ENCODE data around the gene JSRP1.

JSRP1 gene

DNA sequence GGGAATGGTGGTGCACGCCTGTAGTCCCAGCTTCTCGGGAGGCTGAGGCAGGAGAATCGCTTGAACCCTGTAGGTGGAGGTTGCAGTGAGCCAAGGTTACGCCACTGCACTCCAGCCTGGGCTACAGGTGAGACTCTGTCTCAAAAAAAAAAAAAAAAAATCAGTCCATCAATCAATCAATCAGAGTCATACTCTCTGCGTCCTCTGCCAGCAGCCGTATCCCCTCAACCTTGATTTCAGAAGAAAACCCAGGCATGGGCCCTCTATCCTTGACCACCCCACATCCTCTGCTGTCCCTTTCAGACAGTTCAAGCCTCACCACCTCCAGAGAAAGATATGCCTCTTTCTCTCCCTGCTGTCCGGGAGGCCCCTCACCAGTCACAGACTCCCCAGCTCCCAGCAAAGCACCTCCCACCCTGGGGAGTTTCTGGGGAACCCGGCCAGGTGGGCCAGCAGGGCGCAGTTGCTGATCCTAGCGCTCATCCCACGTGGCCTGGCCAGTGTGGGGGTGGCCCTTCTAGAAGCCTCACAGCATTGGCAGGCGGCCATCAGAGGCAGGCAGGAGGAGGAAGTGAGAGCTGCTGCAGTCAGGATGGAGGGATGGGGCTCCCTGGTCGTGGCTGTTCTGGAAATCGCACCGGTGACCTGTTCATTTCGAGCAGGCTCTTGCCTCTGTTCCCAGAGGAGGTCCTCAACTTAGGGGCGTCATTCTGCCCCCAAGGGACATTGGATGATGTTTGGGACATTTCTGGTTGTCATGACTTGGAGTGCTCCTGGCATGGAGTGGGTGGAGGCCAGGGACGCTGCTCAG lies 10.2 kb upstream of the JSRP1 start:
- DNase-seq (ENCODE audit: low spot score), result peak; percentile 71

DNA sequence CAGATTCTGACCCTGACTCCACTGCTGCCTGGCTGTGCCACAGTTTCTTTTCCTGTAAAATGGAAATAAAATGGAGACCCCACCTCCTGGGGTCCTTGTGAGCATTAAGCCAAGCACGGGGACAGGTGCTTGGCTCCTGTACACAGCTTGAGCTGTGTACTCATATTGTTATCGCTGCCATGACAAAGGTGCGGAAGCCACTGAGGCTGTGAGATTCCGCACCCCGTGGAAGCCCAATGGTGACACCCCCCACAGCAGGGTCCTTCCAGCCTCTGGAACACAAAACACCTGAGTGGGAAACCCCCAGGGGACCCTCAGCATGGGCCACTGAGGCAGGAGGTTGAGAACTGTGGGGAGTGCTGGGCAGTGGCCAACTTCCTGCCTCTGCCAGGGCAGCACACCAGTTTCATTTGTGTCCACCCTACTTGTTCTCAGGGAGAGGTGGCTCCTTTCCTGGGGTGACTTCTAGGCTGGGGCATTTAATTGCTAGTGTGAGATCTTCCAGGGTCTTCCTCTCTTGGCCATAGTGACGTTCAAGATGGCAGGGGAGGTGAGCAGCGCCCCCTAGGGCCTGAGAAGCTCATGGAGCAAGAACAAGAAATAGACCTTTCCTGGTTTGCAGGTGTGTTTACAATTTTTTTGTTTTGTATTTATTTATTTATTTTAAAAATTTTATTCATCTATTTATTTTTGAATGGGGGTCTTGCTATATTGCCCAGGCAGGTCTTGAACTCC lies 5.4 kb upstream of the JSRP1 start:
- DNase-seq (ENCODE audit: low spot score), result peak; percentile 31

DNA sequence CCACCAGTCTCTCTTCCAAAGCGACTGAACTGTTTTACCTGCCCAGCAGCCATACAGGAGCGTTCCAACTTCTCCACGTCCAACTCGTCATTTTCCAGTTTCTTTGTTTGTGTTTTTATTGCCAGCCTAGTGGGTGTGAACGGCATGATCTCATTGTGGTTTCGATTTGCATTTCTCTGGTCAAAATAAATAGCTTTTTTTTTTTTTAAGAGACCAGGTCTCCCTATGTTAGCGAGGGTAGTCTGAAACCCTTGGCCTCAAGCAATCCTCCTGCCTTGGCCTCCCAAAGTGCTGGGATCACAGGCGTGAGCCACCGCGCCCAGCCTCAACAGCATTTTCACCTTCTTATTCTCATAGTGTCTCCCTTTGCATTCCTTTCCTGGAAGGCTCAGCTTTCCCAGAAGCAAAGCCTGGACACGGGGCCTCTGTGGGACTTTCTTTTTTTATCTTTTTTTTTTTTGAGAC lies 4.2 kb upstream of the JSRP1 start:
- no peak for DNase-seq (ENCODE audit: low spot score)

DNA sequence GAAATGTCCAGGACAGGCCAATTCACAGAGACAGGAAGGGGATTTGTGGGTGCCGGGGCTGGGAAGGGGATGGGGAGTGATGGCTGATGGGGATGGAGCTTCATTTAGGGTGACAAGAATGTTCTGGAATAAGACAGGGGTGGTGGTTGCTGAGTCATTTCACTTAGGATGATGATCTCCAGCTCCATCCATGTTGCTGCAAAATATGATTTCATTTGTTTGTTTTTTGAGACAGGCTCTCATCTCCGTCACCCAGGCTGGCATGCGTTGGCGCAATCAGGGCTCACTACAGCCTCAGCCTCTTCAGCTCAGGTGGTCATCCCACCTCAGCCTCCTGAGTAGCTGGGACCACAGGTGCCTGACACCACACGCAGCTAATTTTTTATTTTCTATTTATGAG lies 3.1 kb upstream of the JSRP1 start:
- DNase-seq (ENCODE audit: low spot score), result no peak

DNA sequence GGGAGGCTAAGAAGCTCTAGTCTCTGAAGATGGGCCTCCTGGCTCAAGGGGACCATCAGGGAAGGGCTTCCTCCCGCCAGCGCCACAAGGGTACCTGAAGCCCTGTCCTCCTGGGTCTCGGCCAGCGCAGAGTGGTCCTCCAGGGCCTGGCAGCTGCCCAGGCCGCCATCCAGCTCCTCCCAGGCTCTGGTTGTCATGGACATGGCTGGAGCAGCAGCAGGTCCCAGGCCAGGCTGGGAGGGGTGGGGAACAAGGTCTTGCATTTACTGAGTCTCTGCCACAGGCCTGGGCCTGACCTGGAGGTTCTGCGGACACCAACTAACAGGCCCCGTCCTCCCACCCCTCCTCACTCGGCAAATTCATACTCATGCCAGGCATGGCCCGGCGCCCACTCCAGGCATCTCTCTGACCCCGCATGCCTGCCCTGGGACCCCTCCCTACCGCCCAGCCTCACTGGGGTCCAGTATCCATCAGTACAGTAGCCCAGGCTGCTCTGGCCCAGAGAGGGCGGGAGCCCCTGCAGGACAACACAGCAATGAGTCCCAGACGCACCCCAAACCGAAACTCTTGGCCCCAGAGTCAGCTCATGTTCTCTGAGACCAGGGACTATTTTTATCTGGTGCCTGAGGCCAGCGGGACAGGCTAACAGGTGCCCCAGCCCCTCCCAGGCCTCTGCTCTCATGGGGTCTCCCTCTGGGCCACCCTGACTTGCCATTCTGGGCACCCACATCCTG lies 938 bp downstream of the JSRP1 start:
- no peak for DNase-seq (ENCODE audit: low spot score)

DNA sequence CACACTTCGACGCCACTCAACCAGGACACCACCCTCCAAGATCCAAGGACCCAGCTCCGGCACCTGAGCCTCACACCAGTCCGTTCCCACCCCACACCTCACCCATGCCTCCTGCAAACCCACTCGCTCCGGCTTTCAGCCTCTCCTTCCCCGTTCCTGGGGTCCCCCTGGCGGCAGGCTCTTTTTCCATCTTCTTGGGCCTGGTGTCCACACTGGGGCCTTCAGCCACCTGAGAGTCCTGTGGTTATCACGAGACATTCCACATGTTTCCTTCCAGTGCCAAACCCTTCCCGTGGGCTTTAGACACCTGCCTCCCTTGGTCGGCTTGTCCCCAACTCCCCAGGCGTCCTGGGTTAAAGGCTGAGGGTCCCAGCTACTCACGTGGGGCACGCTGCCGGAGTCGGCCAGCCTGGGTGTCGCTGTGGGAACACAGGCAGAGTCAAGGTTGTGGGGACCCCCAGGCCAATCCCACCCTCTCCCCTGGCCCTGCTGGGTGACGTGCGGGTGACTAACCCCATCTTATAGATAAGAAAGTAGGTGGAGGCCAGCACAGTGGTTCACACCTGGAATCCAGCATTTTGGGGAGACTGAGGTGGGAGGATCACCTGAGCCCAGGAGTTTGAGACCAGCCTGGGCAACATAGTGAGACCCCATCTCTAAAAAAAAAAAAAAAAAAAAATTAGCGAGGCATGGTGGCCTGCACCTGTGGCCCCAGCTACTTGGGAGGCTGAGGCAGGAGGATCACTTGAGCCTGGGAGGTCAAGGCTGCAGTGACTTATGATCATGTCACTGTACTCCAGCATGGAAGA lies 1.9 kb downstream of the JSRP1 start:
- no peak for DNase-seq (ENCODE audit: low spot score)

DNA sequence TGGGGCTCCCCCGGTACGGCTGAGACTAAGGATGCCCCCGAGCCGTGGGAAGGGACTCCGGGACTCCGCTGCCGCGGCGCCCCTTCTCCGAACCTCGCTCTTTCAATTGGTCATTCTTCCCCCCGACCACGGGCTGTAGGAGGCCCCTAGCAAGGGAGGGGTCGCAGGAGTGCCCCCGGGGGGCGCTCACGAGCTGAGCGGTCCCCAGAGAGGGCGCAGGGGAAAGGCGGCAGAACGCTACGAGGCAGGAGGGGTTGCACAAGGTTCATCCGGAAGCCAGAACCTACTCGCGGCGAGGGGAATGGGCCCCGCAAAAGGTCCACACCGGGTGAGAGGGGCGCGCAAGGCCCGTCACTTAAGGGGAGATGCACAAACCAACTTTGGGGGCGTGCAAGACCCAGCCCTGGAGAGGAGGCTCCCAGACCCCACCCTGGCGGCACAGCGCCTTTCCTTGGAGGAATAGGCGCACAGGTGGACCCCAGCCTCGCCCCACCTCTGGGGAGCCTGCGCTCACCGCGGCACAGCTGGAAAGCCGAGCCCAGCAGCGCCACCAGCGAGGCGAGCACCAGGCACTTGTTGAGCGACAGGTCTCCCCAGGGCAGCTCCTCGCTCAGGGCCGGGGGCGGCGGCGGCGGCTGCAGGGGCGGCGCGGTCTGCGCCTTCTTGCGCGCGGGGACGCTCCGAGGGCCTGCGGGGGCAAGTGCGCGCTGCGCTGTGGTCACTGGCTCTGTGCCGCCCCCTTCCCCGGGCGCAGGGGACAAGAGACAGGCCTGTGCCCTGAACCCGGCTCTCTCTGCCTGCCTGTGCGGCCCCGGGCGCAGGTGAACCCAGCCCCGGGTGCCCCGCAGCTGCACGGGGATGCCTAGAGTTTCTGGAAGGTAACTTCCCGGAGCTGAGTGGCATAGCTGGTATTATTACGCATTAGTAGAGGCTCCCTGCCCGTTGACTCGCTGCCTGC lies 2.8 kb downstream of the JSRP1 start:
- DNase-seq (ENCODE audit: low spot score), result no peak

DNA sequence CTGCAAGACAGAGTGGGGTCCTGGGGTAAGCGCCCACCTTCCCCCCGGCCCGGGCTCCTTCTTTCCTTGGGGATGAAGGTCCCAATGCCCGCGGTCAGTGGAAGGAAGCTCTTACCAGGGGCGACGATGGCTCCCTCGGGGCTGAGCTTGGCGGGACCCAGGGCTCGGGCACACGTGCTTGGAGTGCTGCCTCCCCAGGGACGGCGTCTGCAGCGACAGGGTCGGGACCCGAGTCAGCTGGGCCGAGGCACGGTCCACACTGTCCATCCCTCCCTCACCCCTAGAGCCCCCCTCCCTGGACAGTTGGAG lies 3.5 kb downstream of the JSRP1 start:
- DNase-seq (ENCODE audit: low spot score), result no peak

DNA sequence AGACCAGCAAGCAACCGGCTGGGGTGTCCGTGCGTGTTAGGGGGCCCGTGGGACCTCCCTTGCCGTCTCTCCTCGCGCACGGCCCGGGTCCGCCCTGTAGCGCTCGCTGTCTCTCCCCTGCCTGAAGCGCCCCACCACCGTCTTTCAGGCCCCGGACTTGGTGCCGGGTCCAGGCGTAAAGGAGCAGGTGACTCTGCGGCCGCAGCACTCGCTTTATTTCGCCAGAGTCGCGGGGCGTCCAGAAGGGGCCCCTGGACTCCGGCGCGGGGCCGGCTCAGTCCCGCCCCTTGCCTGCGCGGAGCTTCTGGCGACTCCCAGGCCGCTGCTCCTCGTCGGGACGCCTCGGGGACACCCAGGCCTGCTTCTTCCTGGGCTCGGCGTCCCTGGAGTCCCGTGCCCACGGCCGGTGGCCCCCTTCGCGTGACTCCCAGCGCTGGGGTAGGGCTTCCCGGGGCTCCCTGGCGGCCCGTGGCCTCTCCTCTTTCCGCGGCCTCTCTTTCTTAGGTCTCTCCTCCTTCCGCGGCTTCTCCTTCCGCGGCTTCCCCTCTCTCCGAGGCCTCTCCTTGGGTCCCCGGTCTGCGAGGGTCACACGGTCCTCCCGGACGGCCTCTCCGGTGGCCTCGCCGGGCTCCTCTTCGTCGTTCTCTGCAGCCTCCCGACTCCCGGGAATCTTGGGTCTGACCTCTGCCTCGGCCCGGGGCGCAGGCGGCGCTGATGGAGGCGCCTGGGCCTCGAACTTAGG lies 4.0 kb downstream of the JSRP1 start:
- no peak for DNase-seq (ENCODE audit: low spot score)

DNA sequence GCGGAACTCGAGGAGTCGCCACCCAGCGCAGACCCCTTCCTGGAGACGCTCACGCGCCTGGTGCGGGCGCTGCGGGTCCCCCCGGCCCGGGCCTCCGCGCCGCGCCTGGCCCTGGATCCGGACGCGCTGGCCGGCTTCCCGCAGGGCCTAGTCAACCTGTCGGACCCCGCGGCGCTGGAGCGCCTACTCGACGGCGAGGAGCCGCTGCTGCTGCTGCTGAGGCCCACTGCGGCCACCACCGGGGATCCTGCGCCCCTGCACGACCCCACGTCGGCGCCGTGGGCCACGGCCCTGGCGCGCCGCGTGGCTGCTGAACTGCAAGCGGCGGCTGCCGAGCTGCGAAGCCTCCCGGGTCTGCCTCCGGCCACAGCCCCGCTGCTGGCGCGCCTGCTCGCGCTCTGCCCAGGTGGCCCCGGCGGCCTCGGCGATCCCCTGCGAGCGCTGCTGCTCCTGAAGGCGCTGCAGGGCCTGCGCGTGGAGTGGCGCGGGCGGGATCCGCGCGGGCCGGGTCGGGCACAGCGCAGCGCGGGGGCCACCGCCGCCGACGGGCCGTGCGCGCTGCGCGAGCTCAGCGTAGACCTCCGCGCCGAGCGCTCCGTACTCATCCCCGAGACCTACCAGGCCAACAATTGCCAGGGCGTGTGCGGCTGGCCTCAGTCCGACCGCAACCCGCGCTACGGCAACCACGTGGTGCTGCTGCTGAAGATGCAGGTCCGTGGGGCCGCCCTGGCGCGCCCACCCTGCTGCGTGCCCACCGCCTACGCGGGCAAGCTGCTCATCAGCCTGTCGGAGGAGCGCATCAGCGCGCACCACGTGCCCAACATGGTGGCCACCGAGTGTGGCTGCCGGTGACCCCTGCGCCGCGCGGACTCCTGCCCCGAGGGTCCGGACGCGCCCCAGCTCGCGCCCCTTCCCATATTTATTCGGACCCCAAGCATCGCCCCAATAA lies 4.8 kb downstream of the JSRP1 start:
- no peak for DNase-seq (ENCODE audit: low spot score)

DNA sequence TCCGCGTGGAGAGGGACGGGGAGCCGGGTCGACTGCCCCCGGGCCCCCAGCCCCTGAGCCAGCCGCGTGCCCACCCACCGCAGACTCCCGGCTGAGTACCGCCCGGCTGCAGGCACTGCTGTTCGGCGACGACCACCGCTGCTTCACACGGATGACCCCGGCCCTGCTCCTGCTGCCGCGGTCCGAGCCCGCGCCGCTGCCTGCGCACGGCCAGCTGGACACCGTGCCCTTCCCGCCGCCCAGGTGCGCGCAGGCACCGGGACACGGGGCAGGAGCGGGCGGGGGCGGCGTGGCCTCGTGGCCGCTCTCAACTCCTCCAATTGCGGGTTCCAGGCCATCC lies 5.5 kb downstream of the JSRP1 start:
- DNase-seq (ENCODE audit: low spot score), result no peak

DNA sequence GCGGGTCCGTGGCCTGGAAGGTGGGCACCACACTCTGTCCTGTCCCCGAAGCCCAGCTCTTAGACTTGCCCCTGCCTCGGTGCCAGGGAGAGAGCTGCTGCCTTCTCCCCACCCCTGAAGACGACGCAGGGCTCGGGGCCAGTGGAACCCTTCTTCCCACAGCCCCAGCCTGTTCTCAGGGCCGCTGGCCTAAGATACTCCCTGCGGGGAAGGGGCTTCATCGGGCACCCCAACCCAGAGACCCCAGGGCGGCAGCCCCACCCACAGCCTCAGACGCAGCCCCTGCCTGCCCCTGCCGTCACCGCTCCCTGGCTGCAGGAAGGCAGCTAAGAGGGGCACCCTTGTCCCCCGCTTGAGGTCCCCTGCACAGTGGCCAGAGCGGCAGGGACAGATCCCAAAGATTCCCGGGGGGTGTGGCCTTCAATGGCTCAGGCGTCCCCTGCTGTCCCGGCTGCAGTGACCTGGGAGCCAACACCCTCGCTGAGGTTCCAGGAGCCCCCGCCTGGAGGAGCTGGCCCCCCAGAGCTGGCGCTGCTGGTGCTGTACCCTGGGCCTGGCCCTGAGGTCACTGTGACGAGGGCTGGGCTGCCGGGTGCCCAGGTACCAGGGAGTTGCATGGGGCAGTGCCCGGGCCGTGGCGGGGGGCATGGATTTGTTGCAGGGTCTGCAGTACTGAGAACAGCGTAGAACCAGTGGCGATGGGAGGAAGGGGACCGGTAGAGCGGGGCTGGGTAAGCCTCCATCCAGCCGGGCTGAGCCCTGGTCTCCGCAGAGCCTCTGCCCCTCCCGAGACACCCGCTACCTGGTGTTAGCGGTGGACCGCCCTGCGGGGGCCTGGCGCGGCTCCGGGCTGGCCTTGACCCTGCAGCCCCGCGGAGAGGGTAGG lies 6.1 kb downstream of the JSRP1 start:
- no peak for DNase-seq (ENCODE audit: low spot score)

DNA sequence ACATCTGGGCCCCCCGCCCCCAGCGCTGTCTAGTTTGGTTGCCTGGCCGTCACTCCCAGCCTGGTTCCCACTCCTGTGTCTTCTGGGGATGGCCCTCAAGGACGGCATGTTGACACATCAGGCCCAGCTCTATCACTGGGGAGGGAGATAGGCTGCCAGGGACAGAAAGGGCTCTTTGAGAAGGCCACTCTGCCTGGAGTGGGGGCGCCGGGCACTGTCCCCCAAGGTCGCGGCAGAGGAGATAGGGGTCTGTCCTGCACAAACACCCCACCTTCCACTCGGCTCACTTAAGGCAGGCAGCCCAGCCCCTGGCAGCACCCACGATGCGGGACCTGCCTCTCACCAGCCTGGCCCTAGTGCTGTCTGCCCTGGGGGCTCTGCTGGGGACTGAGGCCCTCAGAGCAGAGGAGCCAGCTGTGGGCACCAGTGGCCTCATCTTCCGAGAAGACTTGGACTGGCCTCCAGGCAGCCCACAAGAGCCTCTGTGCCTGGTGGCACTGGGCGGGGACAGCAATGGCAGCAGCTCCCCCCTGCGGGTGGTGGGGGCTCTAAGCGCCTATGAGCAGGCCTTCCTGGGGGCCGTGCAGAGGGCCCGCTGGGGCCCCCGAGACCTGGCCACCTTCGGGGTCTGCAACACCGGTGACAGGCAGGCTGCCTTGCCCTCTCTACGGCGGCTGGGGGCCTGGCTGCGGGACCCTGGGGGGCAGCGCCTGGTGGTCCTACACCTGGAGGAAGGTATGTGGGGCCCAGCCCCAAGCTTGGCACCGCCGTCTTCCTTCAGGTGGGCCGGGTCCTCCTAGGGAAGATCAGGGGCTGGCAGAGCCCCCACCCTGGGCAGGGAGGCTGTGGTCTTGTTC lies 7.0 kb downstream of the JSRP1 start, which contains the start of gene AMH:
AMH (plus strand) TSS at position 314 of the 857 bp plus-strand sequence; CDS start at position 324, 10 bp downstream.
- no peak for DNase-seq (ENCODE audit: low spot score)

DNA sequence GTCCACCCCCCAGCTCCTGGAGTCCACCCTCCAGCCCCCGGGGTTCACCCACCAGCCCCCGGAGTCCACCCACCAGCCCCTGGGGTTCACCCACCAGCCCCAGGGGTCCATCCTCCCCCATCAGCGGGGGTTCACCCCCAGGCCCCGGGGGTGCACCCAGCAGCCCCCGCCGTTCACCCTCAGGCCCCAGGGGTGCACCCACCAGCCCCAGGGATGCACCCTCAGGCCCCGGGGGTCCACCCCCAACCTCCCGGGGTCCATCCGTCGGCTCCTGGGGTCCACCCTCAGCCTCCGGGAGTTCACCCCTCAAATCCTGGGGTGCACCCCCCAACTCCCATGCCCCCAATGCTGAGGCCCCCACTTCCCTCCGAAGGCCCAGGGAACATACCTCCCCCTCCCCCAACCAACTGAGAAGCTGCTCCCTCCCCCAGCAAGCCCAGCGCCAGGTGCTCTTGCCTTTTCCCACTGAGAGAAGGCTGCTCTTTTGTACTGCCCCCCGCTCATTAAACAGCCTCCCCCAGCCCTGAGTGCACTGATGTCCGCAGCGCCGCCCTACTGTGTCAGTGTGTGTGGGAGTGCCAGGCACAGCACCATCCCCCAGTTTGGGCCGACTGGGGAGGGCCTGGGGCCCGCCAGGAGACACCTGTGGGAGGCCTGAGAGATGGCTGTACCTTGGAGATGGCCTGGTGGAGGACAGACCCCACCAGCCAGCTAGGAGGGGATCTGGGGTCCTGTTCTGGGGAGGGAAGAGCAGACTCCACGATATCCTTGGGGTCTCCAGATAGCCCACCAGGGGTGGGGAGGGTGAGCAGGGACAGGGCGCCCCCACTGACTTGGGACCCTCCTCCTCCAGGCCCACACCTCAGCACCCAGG lies 7.8 kb downstream of the JSRP1 start:
- DNase-seq (ENCODE audit: low spot score), result no peak

DNA sequence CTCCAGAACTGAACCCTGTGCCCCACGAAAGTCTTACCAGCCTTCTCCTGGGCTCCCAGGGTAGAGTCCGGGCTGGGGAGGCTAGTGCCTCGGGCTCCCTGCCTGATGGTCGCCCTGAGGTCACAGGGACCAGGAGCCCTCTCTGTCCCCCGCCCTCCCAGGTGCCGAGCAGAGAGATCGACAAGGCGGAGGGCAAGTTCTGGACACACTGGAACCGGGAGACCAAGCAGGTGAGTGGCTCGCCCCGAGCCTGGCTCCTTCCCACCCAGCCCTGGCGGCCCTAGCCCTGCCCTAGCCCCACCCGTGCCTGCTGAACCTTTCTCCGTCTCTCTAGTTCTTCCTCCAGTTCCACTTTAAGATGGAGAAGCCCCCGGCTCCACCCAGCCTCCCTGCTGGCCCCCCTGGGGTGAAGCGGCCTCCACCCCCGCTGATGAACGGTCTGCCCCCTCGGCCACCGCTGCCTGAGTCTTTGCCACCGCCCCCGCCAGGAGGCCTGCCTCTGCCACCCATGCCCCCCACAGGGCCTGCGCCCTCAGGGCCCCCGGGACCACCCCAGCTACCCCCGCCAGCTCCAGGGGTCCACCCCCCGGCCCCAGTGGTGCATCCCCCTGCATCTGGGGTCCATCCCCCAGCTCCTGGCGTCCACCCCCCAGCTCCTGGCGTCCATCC lies 8.7 kb downstream of the JSRP1 start:
- no peak for DNase-seq (ENCODE audit: low spot score)
